Measurements from ENCODE around the gene PLCB1. TPM values are rescaled to one million over a fixed set of nuclear protein-coding genes. Genes with fewer than 3 reads are reported as not detected.

Gene PLCB1
- total RNA-seq, 1 donor, result 46.5 TPM

- DNase-seq (ENCODE audit: low read depth), result no peak
- TF ChIP-seq CTCF (IDR thresholded peaks at IDR 0.05; ENCODE audit: insufficient read depth, low read length), result no peak
- no peak overlapping the region for H3K4me3 ChIP-seq (ENCODE audit: low read depth, low read length)
Measured at GRCh38 chr20:8718279-8718678, 586.2 kb downstream of the PLCB1 start.

- DNase-seq (ENCODE audit: low read depth), result peak; percentile 37
- no peak for TF ChIP-seq CTCF (IDR thresholded peaks at IDR 0.05; ENCODE audit: insufficient read depth, low read length)
- H3K4me3 ChIP-seq (ENCODE audit: low read depth, low read length), result no peak overlapping the region
Measured at GRCh38 chr20:8720089-8720488, 588.0 kb downstream of the PLCB1 start.

GRCh38 chr20:8721098-8721497, 589.0 kb downstream of the PLCB1 start:
- DNase-seq (ENCODE audit: low read depth), result peak; percentile 81
- H3K4me3 ChIP-seq (ENCODE audit: low read depth, low read length), result no peak overlapping the region
- TF ChIP-seq CTCF (IDR thresholded peaks at IDR 0.05; ENCODE audit: insufficient read depth, low read length), result peak; percentile 79

- H3K4me3 ChIP-seq (ENCODE audit: low read depth, low read length), result no peak overlapping the region
- TF ChIP-seq CTCF (IDR thresholded peaks at IDR 0.05; ENCODE audit: insufficient read depth, low read length), result peak; percentile 82
- peak; percentile 86 for DNase-seq (ENCODE audit: low read depth)
Measured at GRCh38 chr20:8722277-8722928, 590.3 kb downstream of the PLCB1 start.

- no peak overlapping the region for H3K4me3 ChIP-seq (ENCODE audit: low read depth, low read length)
- TF ChIP-seq CTCF (IDR thresholded peaks at IDR 0.05; ENCODE audit: insufficient read depth, low read length), result no peak
- no peak for DNase-seq (ENCODE audit: low read depth)
Measured at GRCh38 chr20:8723296-8723695, 591.2 kb downstream of the PLCB1 start.

GRCh38 chr20:8724884-8725283, 592.8 kb downstream of the PLCB1 start:
- TF ChIP-seq CTCF (IDR thresholded peaks at IDR 0.05; ENCODE audit: insufficient read depth, low read length), result no peak
- no peak overlapping the region for H3K4me3 ChIP-seq (ENCODE audit: low read depth, low read length)
- DNase-seq (ENCODE audit: low read depth), result no peak

- TF ChIP-seq CTCF (IDR thresholded peaks at IDR 0.05; ENCODE audit: insufficient read depth, low read length), result no peak
- DNase-seq (ENCODE audit: low read depth), result no peak
- no peak overlapping the region for H3K4me3 ChIP-seq (ENCODE audit: low read depth, low read length)
Measured at GRCh38 chr20:8726460-8726859, 594.4 kb downstream of the PLCB1 start.
